GM12878 (cell line): ENCODE measurements around the gene GCNT3. TPM values are rescaled to one million over a fixed set of nuclear protein-coding genes. Genes with fewer than 3 reads are reported as not detected.

Source experiments
- BCL11A ChIP-seq: IDR thresholded peaks from 2 replicates; pipeline ENCODE4 v1.6.1; 2011; ENCODE audit warnings: low read depth, low read length
- CBFB ChIP-seq: IDR thresholded peaks from 2 replicates; pipeline ENCODE4 v1.6.1; 2016; ENCODE audit warnings: antibody characterized with exemption, low read depth
- DPF2 ChIP-seq: fragments of 450-650 bp; IDR thresholded peaks from 2 replicates; pipeline ENCODE4 v1.6.1; 2017; ENCODE audit warnings: mild to moderate bottlenecking
- FOS ChIP-seq: IDR thresholded peaks from 3 replicates; pipeline ENCODE4 v1.6.1; 2011; ENCODE audit warnings: borderline replicate concordance; ENCODE audit not compliant: insufficient read length; ENCODE audit errors: extremely low read depth
- IKZF2 ChIP-seq, 2 experiments: fragments of 450-650 bp; IDR thresholded peaks; 2 replicates each; pipeline ENCODE4 v1.6.1; 2017; ENCODE audit warnings: mild to moderate bottlenecking in 2 of 2, moderate library complexity in 2 of 2
- LARP7 ChIP-seq: fragments of 450-650 bp; IDR thresholded peaks from 2 replicates; pipeline ENCODE4 v1.6.1; 2017; ENCODE audit warnings: mild to moderate bottlenecking
- NFYA ChIP-seq: IDR thresholded peaks from 2 replicates; pipeline ENCODE4 v1.6.1; 2011; ENCODE audit warnings: low read depth, mild to moderate bottlenecking, low read length, improper control_type of control experiment, borderline replicate concordance
- NRF1 ChIP-seq: conservative IDR thresholded peaks from 2 replicates; pipeline ENCODE4 v1.6.1; 2011; ENCODE audit warnings: mild to moderate bottlenecking, low read depth, low read length, improper control_type of control experiment
- PAX5 ChIP-seq: IDR thresholded peaks from 2 replicates; pipeline ENCODE4 v1.6.1; 2011; ENCODE audit warnings: low read depth, low read length, borderline replicate concordance
- PML ChIP-seq: IDR thresholded peaks from 2 replicates; pipeline ENCODE4 v1.6.1; 2012; ENCODE audit warnings: low read length, inconsistent platforms
- RAD21 ChIP-seq: IDR thresholded peaks from 2 replicates; pipeline ENCODE4 v1.6.1; 2011; ENCODE audit warnings: mild to moderate bottlenecking, low read depth, low read length, moderate library complexity; ENCODE audit not compliant: insufficient read depth
- RAD51 ChIP-seq: fragments of 450-650 bp; IDR thresholded peaks from 2 replicates; pipeline ENCODE4 v1.6.1; 2016; ENCODE audit warnings: moderate library complexity, mild to moderate bottlenecking, inconsistent platforms
- RBBP5 ChIP-seq: fragments of 200-600 bp; sonication (generic); conservative IDR thresholded peaks from 2 replicates; pipeline ENCODE4 v1.6.1; 2016
- RELA ChIP-seq: fragments of 450-650 bp; IDR thresholded peaks from 2 replicates; pipeline ENCODE4 v1.8.0; 2014; ENCODE audit warnings: borderline replicate concordance; ENCODE audit not compliant: partially characterized antibody
- SIN3A ChIP-seq: IDR thresholded peaks from 2 replicates; pipeline ENCODE4 v1.6.1; 2012; ENCODE audit warnings: low read depth, low read length, improper control_type of control experiment
- SP1 ChIP-seq: IDR thresholded peaks from one replicate; pipeline ENCODE4 v1.6.1; 2011; ENCODE audit warnings: low read depth, low read length
- TAF1 ChIP-seq: IDR thresholded peaks from 2 replicates; pipeline ENCODE4 v1.6.1; 2011; ENCODE audit warnings: mild to moderate bottlenecking, low read depth, low read length, borderline replicate concordance
- polyA plus RNA-seq, 11 experiments: library from polyadenylated mRNA; depleted of rRNA in 4 of 11; unstranded in 6 of 11; stranded (reverse) in 5 of 11; fragments of >200 nt; fragmentation: Nextera tagmentation in 4 of 11; fragmentation: Illumina TruSeq in 1 of 11; extraction: Ambion mirVana in 4 of 11; extraction: Trizol in 1 of 11; gene quantifications; 1 replicate in 1 of 11; 2 replicates in 10 of 11; pipeline versions ENCODE4 v1.2.1 to v1.2.3, GENCODE V29; 2011 to 2016; ENCODE audit warnings: inconsistent platforms in 2 of 11, missing spikeins in 2 of 11, low read depth in 1 of 11
- total RNA-seq, 4 experiments: library from RNA; depleted of rRNA in 3 of 4; stranded (reverse); fragments of >200 nt in 3 of 4; fragmentation: Illumina TruSeq in 1 of 4; extraction: Trizol in 1 of 4; gene quantifications; 2 replicates each; pipeline versions ENCODE4 v1.2.1 to v1.2.3, GENCODE V29; 2013 to 2021
- TF ChIP-seq, protein P1 (sequence below): IDR thresholded peaks from 2 replicates; pipeline ENCODE4 v1.6.1; 2012; ENCODE audit warnings: low read length, inconsistent platforms
- TF ChIP-seq, protein P2 (sequence below): IDR thresholded peaks from 2 replicates; pipeline ENCODE4 v1.6.1; 2011; ENCODE audit warnings: borderline replicate concordance, low read depth, mild to moderate bottlenecking, moderate library complexity, low read length; ENCODE audit not compliant: insufficient read depth, poor library complexity, severe bottlenecking
- TF ChIP-seq, protein P3 (sequence below): IDR thresholded peaks from 2 replicates; pipeline ENCODE4 v1.6.1; 2012; ENCODE audit warnings: mild to moderate bottlenecking, low read depth, low read length
- TF ChIP-seq, protein P4 (sequence below): fragments of 450-650 bp; IDR thresholded peaks from 2 replicates; pipeline ENCODE4 v1.6.1; 2017; ENCODE audit warnings: mild to moderate bottlenecking
- TF ChIP-seq, protein P5 (sequence below): IDR thresholded peaks from 2 replicates; pipeline ENCODE4 v1.6.1; 2011; ENCODE audit warnings: mild to moderate bottlenecking, low read depth, low read length, moderate library complexity; ENCODE audit not compliant: insufficient replicate concordance

Gene GCNT3
- total and polyA plus RNA-seq, 10 of the 15 experiments (the other 5 are each of a cell fraction or from before 2014, with no cell fraction given): 0.03 to 0.53 (median 0.25) TPM; not detected in 2

GRCh38 chr15:59656897-59657634 is 45.5 kb downstream of the GCNT3 start, which contains the start of gene GTF2A2 (continued):
- TF ChIP-seq DPF2 (peak; percentile 90), SIN3A (peak; percentile 36; the same call in 1 of the 2 replicates), NFYA (no peak), SP1 (no peak), LARP7 (peak; percentile 81), PAX5 (peak; percentile 53; the same call in 1 of the 2 replicates), IKZF2 (IDR thresholded peaks at IDR 0.05) (peak; percentile 79 to 80; a peak in 3 of 4 replicates), TAF1 (peak; percentile 83), RELA (peak; percentile 57), RAD21 (no peak), NRF1 (no peak), FOS (no peak), CBFB (peak; percentile 99), RAD51 (no peak), BCL11A (no peak), RBBP5 (no peak), PML (no peak)
- TF ChIP-seq, protein P1, sequence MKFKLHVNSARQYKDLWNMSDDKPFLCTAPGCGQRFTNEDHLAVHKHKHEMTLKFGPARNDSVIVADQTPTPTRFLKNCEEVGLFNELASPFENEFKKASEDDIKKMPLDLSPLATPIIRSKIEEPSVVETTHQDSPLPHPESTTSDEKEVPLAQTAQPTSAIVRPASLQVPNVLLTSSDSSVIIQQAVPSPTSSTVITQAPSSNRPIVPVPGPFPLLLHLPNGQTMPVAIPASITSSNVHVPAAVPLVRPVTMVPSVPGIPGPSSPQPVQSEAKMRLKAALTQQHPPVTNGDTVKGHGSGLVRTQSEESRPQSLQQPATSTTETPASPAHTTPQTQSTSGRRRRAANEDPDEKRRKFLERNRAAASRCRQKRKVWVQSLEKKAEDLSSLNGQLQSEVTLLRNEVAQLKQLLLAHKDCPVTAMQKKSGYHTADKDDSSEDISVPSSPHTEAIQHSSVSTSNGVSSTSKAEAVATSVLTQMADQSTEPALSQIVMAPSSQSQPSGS: no peak
- TF ChIP-seq, protein P2, sequence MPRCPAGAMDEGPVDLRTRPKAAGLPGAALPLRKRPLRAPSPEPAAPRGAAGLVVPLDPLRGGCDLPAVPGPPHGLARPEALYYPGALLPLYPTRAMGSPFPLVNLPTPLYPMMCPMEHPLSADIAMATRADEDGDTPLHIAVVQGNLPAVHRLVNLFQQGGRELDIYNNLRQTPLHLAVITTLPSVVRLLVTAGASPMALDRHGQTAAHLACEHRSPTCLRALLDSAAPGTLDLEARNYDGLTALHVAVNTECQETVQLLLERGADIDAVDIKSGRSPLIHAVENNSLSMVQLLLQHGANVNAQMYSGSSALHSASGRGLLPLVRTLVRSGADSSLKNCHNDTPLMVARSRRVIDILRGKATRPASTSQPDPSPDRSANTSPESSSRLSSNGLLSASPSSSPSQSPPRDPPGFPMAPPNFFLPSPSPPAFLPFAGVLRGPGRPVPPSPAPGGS: peak; percentile 65
- TF ChIP-seq, protein P3, sequence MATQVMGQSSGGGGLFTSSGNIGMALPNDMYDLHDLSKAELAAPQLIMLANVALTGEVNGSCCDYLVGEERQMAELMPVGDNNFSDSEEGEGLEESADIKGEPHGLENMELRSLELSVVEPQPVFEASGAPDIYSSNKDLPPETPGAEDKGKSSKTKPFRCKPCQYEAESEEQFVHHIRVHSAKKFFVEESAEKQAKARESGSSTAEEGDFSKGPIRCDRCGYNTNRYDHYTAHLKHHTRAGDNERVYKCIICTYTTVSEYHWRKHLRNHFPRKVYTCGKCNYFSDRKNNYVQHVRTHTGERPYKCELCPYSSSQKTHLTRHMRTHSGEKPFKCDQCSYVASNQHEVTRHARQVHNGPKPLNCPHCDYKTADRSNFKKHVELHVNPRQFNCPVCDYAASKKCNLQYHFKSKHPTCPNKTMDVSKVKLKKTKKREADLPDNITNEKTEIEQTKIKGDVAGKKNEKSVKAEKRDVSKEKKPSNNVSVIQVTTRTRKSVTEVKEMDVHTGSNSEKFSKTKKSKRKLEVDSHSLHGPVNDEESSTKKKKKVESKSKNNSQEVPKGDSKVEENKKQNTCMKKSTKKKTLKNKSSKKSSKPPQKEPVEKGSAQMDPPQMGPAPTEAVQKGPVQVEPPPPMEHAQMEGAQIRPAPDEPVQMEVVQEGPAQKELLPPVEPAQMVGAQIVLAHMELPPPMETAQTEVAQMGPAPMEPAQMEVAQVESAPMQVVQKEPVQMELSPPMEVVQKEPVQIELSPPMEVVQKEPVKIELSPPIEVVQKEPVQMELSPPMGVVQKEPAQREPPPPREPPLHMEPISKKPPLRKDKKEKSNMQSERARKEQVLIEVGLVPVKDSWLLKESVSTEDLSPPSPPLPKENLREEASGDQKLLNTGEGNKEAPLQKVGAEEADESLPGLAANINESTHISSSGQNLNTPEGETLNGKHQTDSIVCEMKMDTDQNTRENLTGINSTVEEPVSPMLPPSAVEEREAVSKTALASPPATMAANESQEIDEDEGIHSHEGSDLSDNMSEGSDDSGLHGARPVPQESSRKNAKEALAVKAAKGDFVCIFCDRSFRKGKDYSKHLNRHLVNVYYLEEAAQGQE: no peak
- TF ChIP-seq, protein P4, sequence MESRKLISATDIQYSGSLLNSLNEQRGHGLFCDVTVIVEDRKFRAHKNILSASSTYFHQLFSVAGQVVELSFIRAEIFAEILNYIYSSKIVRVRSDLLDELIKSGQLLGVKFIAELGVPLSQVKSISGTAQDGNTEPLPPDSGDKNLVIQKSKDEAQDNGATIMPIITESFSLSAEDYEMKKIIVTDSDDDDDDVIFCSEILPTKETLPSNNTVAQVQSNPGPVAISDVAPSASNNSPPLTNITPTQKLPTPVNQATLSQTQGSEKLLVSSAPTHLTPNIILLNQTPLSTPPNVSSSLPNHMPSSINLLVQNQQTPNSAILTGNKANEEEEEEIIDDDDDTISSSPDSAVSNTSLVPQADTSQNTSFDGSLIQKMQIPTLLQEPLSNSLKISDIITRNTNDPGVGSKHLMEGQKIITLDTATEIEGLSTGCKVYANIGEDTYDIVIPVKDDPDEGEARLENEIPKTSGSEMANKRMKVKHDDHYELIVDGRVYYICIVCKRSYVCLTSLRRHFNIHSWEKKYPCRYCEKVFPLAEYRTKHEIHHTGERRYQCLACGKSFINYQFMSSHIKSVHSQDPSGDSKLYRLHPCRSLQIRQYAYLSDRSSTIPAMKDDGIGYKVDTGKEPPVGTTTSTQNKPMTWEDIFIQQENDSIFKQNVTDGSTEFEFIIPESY: no peak
- TF ChIP-seq, protein P5, sequence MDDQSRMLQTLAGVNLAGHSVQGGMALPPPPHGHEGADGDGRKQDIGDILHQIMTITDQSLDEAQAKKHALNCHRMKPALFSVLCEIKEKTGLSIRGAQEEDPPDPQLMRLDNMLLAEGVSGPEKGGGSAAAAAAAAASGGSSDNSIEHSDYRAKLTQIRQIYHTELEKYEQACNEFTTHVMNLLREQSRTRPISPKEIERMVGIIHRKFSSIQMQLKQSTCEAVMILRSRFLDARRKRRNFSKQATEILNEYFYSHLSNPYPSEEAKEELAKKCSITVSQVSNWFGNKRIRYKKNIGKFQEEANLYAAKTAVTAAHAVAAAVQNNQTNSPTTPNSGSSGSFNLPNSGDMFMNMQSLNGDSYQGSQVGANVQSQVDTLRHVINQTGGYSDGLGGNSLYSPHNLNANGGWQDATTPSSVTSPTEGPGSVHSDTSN: peak; percentile 97
